ENCODE results near the gene MAPK9.
A peak's percentile ranks its signal among the peaks of the same experiment; 100 is the strongest.

Gene MAPK9

GRCh38 chr5:180296771-180297170 is 4.9 kb upstream of the MAPK9 start:
- TF ChIP-seq, protein P1, sequence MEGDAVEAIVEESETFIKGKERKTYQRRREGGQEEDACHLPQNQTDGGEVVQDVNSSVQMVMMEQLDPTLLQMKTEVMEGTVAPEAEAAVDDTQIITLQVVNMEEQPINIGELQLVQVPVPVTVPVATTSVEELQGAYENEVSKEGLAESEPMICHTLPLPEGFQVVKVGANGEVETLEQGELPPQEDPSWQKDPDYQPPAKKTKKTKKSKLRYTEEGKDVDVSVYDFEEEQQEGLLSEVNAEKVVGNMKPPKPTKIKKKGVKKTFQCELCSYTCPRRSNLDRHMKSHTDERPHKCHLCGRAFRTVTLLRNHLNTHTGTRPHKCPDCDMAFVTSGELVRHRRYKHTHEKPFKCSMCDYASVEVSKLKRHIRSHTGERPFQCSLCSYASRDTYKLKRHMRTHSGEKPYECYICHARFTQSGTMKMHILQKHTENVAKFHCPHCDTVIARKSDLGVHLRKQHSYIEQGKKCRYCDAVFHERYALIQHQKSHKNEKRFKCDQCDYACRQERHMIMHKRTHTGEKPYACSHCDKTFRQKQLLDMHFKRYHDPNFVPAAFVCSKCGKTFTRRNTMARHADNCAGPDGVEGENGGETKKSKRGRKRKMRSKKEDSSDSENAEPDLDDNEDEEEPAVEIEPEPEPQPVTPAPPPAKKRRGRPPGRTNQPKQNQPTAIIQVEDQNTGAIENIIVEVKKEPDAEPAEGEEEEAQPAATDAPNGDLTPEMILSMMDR (IDR thresholded peaks at IDR 0.05; ENCODE audit: low read depth, low read length): peak; percentile 15
- H3K4me3 ChIP-seq (replicated peaks in 1 of 2; ENCODE audit: low read depth in 2 of 2, low read length in 2 of 2): no peak overlapping the region
- DNase-seq (ENCODE audit: low read depth in 2 of 2): peak; percentile 26 to 49

- no peak overlapping the region for H3K4me3 ChIP-seq (replicated peaks in 1 of 2; ENCODE audit: low read depth in 2 of 2, low read length in 2 of 2)
- TF ChIP-seq, protein P1 (IDR thresholded peaks at IDR 0.05; ENCODE audit: low read depth, low read length): no peak
- DNase-seq (ENCODE audit: low read depth in 2 of 2): no peak
Observed at GRCh38 chr5:180294913-180295555, 3.2 kb upstream of the MAPK9 start.

DNA sequence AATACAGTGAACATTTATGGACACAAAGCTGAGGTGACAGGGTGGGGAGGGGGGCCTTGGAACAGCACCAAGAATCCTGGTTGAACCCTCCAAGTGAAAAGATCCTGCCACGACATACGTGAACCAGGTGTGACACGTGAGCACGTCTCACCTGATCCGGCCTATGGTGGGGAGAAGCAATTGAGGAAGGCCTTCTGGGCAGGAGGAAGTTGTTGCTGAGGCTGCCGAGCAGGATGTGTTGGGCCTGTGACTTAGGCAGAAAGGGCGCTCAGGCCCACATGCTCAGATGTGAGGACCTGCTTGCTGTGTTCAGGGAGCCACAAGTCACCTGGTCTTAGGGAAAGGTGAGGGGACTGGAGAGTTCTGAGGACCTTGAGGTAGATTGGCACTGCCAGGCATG is 2.5 kb upstream of the MAPK9 start:
- TF ChIP-seq, protein P1 (IDR thresholded peaks at IDR 0.05; ENCODE audit: low read depth, low read length): no peak
- DNase-seq (ENCODE audit: low read depth in 2 of 2): no peak
- H3K4me3 ChIP-seq (replicated peaks in 1 of 2; ENCODE audit: low read depth in 2 of 2, low read length in 2 of 2): no peak overlapping the region

DNA sequence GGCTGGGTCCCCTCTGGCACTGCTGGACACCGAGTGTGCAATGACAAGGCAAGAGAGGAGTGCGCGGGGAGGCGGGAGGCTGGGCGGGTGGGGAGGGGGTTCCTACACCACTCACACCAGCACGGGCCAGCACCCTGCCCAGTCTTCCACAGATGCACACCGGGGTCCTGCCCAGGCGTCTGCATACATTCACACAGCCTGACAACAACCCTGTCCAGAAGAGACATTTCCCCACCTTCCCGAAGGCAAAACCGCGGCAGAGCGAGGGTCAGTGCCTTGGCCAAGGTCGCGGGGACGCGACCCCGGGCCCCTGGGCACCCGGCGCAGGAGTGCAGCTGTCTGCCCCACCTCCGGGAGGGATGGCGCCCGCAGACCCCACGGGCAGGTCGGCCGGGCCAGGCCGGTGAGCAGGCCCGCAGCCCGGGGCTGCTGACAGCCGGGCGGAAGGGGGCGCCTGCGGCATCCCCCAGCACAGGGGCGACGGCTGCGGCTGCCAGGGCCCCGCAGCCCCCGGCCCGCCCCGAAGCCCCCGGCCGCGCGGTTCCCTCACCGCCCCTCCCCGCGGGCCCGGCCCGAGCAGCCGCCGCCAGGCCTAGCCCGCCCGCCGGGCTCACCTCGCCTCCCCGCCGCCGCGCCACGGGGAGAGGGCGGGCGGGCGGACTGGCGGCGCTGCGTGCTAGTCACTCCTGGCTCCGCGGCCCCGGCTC is 496 bp downstream of the MAPK9 start:
- TF ChIP-seq, protein P1 (IDR thresholded peaks at IDR 0.05; ENCODE audit: low read depth, low read length): no peak
- peak overlapping the region; percentile 67 to 76 for H3K4me3 ChIP-seq (replicated peaks in 1 of 2; ENCODE audit: low read depth in 2 of 2, low read length in 2 of 2)
- DNase-seq (ENCODE audit: low read depth in 2 of 2): no peak

DNA sequence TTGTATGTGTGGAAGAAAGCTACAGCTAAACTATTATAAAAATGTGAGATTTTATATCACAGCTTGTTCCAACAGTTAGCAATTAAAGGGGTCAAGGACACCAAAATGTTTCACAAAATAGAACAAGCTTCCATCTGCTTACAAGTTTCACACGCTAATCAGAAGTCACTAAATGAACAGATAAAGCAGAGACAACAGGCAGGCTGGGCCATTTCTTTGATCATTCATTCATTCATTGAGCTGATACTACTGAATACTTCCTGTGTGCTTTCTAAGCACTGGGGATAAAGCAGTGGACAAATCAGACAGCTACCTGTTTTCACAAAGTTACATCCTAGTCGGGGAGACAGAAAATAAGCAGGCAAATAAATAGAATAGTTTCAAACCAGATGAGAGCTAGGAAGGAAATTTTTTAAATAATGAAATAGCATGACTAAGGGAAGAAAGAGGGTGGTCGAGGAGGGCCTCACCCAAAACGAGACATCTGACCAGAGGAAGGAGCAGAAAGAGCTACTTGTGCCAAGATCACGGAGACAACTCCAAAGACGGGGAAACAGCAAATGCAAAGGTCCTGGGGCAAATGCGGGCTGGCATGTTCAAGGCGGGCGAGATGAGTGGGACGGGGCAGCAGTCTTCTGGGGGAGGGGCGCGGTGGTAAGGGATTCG is 1.2 kb downstream of the MAPK9 start:
- TF ChIP-seq, protein P1 (IDR thresholded peaks at IDR 0.05; ENCODE audit: low read depth, low read length): no peak
- peak overlapping the region; percentile 67 to 76 for H3K4me3 ChIP-seq (replicated peaks in 1 of 2; ENCODE audit: low read depth in 2 of 2, low read length in 2 of 2)

DNA sequence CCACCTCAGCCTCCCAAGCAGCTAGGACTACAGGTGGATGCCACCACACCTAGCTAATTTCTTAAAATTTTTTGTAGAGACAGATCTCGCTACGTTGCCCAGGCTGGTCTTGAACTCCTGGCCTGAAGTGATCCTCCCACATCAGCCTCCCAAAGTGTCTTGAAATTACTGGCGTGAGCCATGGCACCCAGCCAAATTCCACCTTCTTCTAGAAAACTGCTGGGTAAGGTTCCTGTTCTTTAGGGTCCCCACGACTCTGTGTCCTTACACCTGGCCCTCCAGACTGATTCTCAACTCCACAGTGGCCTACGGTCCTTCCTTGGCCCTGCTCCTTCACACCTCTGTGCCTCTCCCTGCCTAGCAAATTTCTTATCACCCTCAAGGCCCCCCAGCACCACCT is 1.9 kb downstream of the MAPK9 start:
- H3K4me3 ChIP-seq (replicated peaks in 1 of 2; ENCODE audit: low read depth in 2 of 2, low read length in 2 of 2): no peak overlapping the region
- TF ChIP-seq, protein P1 (IDR thresholded peaks at IDR 0.05; ENCODE audit: low read depth, low read length): no peak
- DNase-seq (ENCODE audit: low read depth in 2 of 2): no peak

More for the DNA sequence above, 1.2 kb downstream of the MAPK9 start:
- DNase-seq (ENCODE audit: low read depth in 2 of 2): no peak

All from cardiac fibroblast (primary cell).